NCI-H82 (cell line): ENCODE data around the gene TYW3.

Source experiments
- DNase-seq: peaks from one replicate; lab custom pipeline; 2025; lab: John Stamatoyannopoulos, UW

The TYW3 gene

GRCh38 chr1:74790453-74790852, 57.5 kb downstream of the TYW3 start:
- no peak for DNase-seq

GRCh38 chr1:74791491-74791890, 58.5 kb downstream of the TYW3 start:
- no peak for DNase-seq

GRCh38 chr1:74799119-74799657, 66.2 kb downstream of the TYW3 start:
- no peak for DNase-seq

- DNase-seq, result peak; percentile 59
Observed at GRCh38 chr1:74811436-74812179, 78.7 kb downstream of the TYW3 start.

- DNase-seq, result no peak
Observed at GRCh38 chr1:74812180-74812541, 79.2 kb downstream of the TYW3 start.
